Measurements from ENCODE around the gene SSR1.
"Not testable (repeated sequence)": the region's sequence is repeated elsewhere in the genome, so short reads cannot be mapped to it uniquely, and the experiment has no call there.

Gene SSR1

GRCh38 chr6:7312616-7313504 is at the start of gene SSR1:
TSS of gene SSR1 (minus strand) at chr6:7313199. CDS start at chr6:7313120, 79 bp downstream.
- peak; percentile 97 for DNase-seq

- DNase-seq: not testable (repeated sequence)
These were observed 38.9 kb upstream of the SSR1 start for GRCh38 chr6:7351916-7352315.

GRCh38 chr6:7350591-7350990 is 37.6 kb upstream of the SSR1 start:
- DNase-seq: not testable (repeated sequence)

DNA sequence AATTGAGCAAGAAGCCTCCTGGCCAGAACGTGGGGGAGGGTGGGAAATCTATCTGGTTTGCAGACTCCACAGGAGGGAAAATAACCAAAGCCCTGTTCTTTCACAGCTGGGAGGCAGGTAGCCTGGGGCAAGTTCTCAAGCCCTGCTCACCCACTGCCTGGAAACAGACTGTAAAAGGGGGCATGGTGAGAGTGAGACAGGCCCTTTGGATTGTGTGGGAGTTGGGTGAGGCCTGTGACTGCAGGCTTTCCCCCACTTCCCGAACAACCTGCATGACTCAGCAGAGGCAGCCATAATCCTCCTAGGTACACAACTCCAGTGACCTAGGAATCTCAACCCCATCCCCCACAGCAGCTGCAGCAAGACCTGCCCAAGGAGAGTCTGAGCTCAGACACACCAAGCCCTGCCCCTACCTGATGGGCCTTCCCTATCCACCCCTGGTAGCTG is 34.6 kb upstream of the SSR1 start:
- DNase-seq: not testable (repeated sequence)

GRCh38 chr6:7344773-7345450 is 31.9 kb upstream of the SSR1 start:
- DNase-seq: peak; percentile 3

DNA sequence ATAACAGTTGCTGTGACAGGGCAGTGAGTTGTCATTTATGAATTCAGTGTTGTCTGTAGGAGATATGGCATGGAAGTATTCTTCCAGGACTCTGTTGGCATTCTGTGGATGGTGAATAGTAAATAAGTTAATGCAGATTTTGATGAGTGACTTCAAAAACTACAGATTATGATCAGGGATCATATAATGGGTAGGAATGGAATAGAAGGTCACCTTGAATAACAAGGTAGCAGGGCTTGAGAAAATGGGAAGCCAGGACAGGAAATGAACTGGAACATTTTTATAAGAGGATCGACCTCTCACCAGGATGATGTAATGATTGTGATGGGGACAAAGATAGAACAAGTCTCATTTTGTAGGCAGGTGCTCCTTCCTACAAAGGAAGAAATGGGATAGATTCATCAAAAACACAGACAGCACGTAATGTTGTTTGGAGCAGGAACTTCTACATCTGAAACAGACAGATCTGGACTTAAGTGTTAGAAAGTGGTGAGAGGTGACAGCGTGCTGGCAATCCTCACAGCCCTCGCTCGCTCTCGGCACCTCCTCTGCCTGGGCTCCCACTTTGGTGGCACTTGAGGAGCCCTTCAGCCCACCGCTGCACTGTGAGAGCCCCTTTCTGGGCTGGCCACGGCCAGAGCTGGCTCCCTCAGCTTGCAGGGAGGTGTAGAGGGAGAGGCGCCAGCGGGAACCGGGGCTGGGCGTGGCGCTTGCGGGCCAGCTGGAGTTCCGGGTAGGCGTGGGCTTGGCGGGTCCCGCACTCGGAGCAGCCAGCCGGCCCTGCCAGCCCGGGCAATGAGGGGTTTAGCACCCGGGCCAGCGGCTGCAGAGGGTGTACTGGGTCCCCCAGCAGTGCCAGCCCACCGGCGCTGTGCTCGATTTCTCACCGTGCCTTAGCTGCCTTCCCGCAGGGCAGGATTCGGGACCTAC is 30.8 kb upstream of the SSR1 start:
- no peak for DNase-seq

GRCh38 chr6:7341989-7342742 is 29.2 kb upstream of the SSR1 start:
- DNase-seq: peak; percentile 18

DNA sequence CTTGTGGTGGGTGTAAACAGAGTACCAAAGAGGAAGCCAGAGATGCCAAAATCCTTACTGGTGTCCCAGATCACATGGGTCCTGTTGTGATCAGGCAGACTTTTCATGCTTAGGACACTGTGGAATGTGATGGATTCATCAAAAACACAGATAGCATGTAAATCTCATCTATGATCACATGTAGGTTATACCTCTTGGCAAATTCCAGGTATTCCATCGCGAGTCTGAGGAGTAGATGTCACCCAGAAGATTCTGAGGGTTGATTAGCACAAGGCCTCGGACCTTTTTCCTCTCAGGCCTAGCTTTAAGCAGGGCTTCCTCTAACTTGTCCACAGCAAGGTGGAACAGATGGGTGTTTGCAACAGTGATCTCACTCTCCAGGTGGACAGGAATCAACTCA is 28.3 kb upstream of the SSR1 start:
- DNase-seq: no peak

DNA sequence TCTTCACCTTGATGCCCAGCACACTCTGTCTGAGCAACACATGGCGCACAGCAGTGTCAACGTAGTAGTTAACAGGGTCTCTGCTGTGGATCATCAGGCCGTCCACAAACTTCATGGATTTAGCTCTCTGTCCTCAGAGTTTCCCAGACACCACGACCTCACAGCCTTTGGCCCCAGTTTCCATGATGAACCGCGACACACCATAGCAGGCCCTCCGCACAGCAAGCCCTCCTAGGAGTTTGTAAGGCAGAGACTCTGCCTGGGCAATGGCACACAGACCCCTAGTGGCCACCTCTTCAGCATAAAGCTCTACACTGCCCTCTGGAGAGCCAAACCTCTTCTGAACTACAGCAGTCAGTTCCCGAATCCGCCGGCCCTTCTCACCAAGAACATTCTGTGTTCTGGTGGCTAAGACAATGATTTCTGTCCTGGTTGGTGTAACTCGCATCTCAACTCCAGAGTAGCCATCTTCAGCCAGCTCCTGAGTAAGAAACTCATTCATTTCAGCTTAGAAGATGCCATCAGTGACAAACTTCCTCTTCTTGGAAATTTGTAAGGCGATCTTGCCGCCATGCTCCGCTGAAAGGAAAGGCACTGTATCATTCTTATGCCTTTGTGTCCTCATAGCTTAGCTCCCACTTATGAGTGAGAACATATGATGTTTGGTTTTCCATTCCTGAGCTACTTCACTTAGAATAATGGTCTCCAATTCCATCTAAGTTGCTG is 26.2 kb upstream of the SSR1 start:
- peak; percentile 12 for DNase-seq

- no peak for DNase-seq
These were observed 25.0 kb upstream of the SSR1 start for GRCh38 chr6:7338031-7338430.

DNA sequence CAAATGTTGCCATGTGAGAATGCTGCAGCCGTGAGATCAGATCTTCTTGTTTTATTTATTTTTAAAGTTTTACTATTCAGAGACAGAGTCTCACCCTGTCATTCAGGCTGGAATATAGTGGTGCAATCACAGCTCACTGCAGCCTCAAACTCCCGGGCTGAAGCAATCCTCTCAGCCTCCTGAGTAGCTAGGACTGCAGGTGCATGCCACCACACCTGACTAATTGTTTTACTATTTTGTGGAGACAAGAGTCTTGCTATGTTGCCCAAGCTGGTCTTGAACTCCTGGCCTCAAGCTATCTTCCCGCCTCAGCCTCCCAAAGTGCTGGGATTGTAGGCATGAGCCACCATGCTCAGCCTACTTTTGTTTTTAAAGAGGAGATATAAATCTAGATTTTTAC is 22.5 kb upstream of the SSR1 start:
- DNase-seq: no peak

DNA sequence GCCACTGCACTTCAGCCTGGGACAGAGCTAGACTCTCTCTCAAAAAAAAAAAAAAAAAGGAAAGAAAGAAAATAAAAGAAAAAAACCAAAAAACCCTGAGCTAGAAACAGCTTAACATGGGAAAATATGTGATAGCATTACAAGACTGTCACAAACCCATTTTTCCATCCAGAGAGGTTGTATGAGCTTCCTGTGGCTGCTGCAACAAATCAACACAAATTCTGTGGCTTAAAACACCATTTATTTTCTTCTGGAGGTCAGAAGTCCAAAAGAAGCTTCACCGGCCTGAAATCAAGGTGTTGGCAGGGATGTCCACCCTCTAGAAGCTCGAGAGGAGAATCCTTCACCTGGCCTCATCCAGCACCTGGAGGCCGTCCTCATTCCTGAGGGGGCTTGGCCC is 21.7 kb upstream of the SSR1 start:
- DNase-seq: no peak

DNA sequence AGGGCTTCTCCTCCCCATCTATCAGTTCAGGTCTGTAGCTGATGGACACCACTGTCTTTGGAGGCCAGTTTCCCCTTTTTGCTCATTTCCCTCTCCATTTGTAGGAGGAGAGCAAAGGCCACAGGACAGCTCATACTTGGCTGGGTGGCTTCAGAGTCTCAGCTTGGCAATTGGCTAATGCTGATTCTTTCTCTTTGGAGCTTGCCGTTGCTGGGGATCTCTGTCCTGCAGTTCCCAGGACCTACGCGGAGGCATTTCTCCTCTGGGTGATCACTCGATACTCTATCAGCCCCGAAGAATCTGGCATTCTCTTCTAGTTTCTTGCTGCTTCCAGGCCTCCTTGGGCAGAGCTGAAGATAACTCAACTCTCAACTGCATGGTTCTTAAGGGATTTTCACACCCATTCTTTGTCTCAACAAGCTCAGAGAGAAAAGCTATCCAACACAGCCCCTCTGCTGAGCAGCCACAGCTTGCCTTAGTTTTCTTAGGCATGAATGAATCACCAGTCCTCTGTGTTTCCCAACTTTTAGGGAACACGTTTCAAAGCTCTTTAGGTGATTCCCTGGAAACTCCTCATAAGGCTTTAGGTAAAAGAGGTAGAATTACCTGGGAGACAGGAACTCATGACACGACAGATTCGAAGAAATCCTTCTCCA is 19.2 kb upstream of the SSR1 start:
- no peak for DNase-seq

DNA sequence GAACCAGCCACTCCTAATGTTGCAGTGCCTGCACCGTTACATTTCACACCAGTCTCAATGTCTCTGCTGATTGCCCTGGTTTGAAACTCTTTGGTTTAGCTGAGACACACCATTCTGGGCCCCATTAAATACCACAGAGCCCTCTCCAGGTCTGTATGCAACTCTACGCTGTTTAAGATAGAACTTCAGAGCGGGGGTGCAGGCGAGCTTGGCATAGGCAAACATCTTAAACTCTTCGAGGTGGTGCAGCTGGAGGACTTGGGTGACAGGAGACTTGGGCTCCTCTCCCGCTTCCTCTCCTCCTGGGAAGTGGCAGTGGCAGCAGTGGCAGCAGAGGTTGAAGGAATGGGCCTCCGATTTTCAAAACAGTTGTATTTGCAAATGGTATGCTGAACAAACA is 18.5 kb upstream of the SSR1 start:
- no peak for DNase-seq

GRCh38 chr6:7328243-7328642 is 15.2 kb upstream of the SSR1 start:
- no peak for DNase-seq

DNA sequence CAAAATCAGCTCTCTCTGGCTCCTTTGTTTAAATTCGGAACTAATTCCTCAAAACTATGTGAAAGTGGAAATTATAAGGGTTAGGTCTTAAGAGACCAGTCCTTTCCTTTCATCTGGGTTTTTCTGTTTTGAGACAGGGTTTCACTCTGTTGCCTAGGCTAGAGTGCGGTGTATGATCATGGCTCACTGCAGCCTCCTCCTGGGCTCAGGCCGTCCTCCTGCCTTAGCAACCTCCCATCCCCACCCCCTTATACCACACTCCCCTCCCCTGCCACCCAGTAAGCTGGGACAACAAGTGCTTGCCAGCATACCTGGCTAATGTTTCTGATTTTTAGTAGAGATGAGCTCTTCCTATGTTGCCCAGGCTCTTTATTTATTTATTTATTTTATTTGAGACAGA is 12.8 kb upstream of the SSR1 start:
- no peak for DNase-seq

GRCh38 chr6:7324520-7324919 is 11.5 kb upstream of the SSR1 start:
- no peak for DNase-seq

DNA sequence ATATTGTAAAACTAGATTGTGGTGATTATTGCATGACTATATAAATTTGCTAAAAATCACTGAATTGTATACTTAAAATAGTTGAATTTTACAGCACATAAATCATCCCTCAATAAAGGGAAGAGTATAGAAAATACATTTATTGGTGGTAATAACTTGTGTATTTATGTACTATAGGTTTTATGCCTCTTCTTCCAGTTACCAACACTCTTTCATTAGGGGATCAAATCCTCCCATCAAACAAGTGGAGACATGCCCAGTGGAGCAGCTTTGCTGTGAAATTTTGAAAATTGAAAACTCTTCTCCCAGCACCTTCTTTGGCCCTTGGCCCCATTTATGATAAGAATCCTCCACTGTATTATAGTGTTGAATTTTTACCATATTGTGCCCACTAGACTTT is 10.1 kb upstream of the SSR1 start:
- DNase-seq: no peak

GRCh38 chr6:7321866-7322265 is 8.9 kb upstream of the SSR1 start:
- DNase-seq: not testable (repeated sequence)

- DNase-seq: not testable (repeated sequence)
These were observed 6.4 kb upstream of the SSR1 start for GRCh38 chr6:7319406-7319805.

- no peak for DNase-seq
These were observed 4.5 kb upstream of the SSR1 start for GRCh38 chr6:7317538-7317937.

All from fibroblast of skin of right quadriceps (primary cell).